GM12878 (cell line): Measurements from ENCODE around the gene RAPSN. TPM values are rescaled to one million over a fixed set of nuclear protein-coding genes. Genes with fewer than 3 reads are reported as not detected.

Source experiments
- ATF3 ChIP-seq: IDR thresholded peaks from 2 replicates; pipeline ENCODE4 v1.6.1; 2011; ENCODE audit warnings: low read depth, mild to moderate bottlenecking, low read length, moderate library complexity, borderline replicate concordance; ENCODE audit errors: extremely low read depth
- BACH1 ChIP-seq: fragments of 450-650 bp; IDR thresholded peaks from 2 replicates; pipeline ENCODE4 v1.6.1; 2017; ENCODE audit warnings: mild to moderate bottlenecking, borderline replicate concordance
- BCL11A ChIP-seq: IDR thresholded peaks from 2 replicates; pipeline ENCODE4 v1.6.1; 2011; ENCODE audit warnings: low read depth, low read length
- CHD4 ChIP-seq: fragments of 200-600 bp; sonication (generic); IDR thresholded peaks from 2 replicates; pipeline ENCODE4 v1.6.1; 2016; ENCODE audit warnings: mild to moderate bottlenecking
- CREM ChIP-seq: IDR thresholded peaks from 2 replicates; pipeline ENCODE4 v1.6.1; 2014; ENCODE audit warnings: antibody characterized with exemption, low read depth
- EED ChIP-seq: sonication (generic); IDR thresholded peaks from 2 replicates; pipeline ENCODE4 v1.6.1; 2016; ENCODE audit warnings: antibody characterized with exemption, low read depth
- EP300 ChIP-seq, 2 experiments: fragments of 150-350 bp in 1 of 2; IDR thresholded peaks; 2 replicates each; pipeline ENCODE4 v1.6.1; 2011 to 2012; ENCODE audit warnings: low read depth in 2 of 2, low read length in 2 of 2, borderline replicate concordance in 1 of 2, improper control_type of control experiment in 1 of 2, inconsistent platforms in 1 of 2; ENCODE audit not compliant: control insufficient read depth in 1 of 2
- ETV6 ChIP-seq, 2 experiments: fragments of 450-650 bp in 1 of 2; IDR thresholded peaks in 1 of 2; conservative IDR thresholded peaks in 1 of 2; 2 replicates each; pipeline ENCODE4 v1.6.1; 2014; ENCODE audit warnings: antibody characterized with exemption in 1 of 2, borderline replicate concordance in 1 of 2, low read depth in 1 of 2, mild to moderate bottlenecking in 1 of 2, moderate library complexity in 1 of 2
- IKZF1 ChIP-seq: fragments of 450-650 bp; conservative IDR thresholded peaks from 2 replicates; pipeline ENCODE4 v1.6.1; 2017; ENCODE audit warnings: antibody characterized with exemption, mild to moderate bottlenecking
- KAT2A ChIP-seq: conservative IDR thresholded peaks from 2 replicates; pipeline ENCODE4 v1.6.1; 2011; ENCODE audit warnings: low read depth, low read length; ENCODE audit not compliant: control insufficient read depth
- MEF2A ChIP-seq: IDR thresholded peaks from 2 replicates; pipeline ENCODE4 v1.6.1; 2011; ENCODE audit warnings: low read depth, mild to moderate bottlenecking, low read length, moderate library complexity; ENCODE audit not compliant: insufficient read depth
- MTA2 ChIP-seq: fragments of 450-650 bp; IDR thresholded peaks from 2 replicates; pipeline ENCODE4 v1.6.1; 2016; ENCODE audit warnings: low read depth, mild to moderate bottlenecking, moderate library complexity
- MYB ChIP-seq: fragments of 150-350 bp; IDR thresholded peaks from 2 replicates; pipeline ENCODE4 v1.6.1; 2014; ENCODE audit warnings: mild to moderate bottlenecking, low read depth, low read length, borderline replicate concordance
- NR2F1 ChIP-seq: fragments of 450-650 bp; conservative IDR thresholded peaks from 2 replicates; pipeline ENCODE4 v1.6.1; 2017; ENCODE audit warnings: mild to moderate bottlenecking
- PAX5 ChIP-seq: IDR thresholded peaks from 2 replicates; pipeline ENCODE4 v1.6.1; 2011; ENCODE audit warnings: low read depth, low read length, borderline replicate concordance
- PAX8 ChIP-seq: fragments of 450-650 bp; IDR thresholded peaks from 2 replicates; pipeline ENCODE4 v1.6.1; 2017; ENCODE audit warnings: mild to moderate bottlenecking, moderate library complexity
- PML ChIP-seq: IDR thresholded peaks from 2 replicates; pipeline ENCODE4 v1.6.1; 2012; ENCODE audit warnings: low read length, inconsistent platforms
- RBBP5 ChIP-seq: fragments of 200-600 bp; sonication (generic); conservative IDR thresholded peaks from 2 replicates; pipeline ENCODE4 v1.6.1; 2016
- RELA ChIP-seq: fragments of 450-650 bp; IDR thresholded peaks from 2 replicates; pipeline ENCODE4 v1.8.0; 2014; ENCODE audit warnings: borderline replicate concordance; ENCODE audit not compliant: partially characterized antibody
- RELB ChIP-seq: fragments of 450-650 bp; IDR thresholded peaks from 2 replicates; pipeline ENCODE4 v1.6.1; 2017; ENCODE audit warnings: low read depth, mild to moderate bottlenecking, moderate library complexity
- RFX5 ChIP-seq: IDR thresholded peaks from 2 replicates; pipeline ENCODE4 v1.6.1; 2011; ENCODE audit warnings: low read depth, low read length, improper control_type of control experiment
- SKIL ChIP-seq: fragments of 450-650 bp; IDR thresholded peaks from 2 replicates; pipeline ENCODE4 v1.6.1; 2017; ENCODE audit warnings: mild to moderate bottlenecking, low read depth, inconsistent platforms; ENCODE audit not compliant: poor library complexity, severe bottlenecking
- SMAD5 ChIP-seq: IDR thresholded peaks from 2 replicates; pipeline ENCODE4 v1.6.1; 2016; ENCODE audit warnings: antibody characterized with exemption, low read depth
- SREBF1 ChIP-seq: IDR thresholded peaks from 2 replicates; pipeline ENCODE4 v1.6.1; 2012; ENCODE audit warnings: mild to moderate bottlenecking, low read length
- STAT1 ChIP-seq: fragments of 450-650 bp; conservative IDR thresholded peaks from 2 replicates; pipeline ENCODE4 v1.6.1; 2014; ENCODE audit warnings: antibody characterized with exemption, mild to moderate bottlenecking
- SUPT20H ChIP-seq: IDR thresholded peaks from 2 replicates; pipeline ENCODE4 v1.6.1; 2011; ENCODE audit warnings: low read depth, mild to moderate bottlenecking, low read length, moderate library complexity, borderline replicate concordance; ENCODE audit not compliant: control insufficient read depth
- TCF3 ChIP-seq: IDR thresholded peaks from 2 replicates; pipeline ENCODE4 v1.6.1; 2012; ENCODE audit warnings: low read depth, mild to moderate bottlenecking, low read length, borderline replicate concordance; ENCODE audit not compliant: insufficient read depth
- polyA plus RNA-seq, 11 experiments: library from polyadenylated mRNA; depleted of rRNA in 4 of 11; unstranded in 6 of 11; stranded (reverse) in 5 of 11; fragments of >200 nt; fragmentation: Nextera tagmentation in 4 of 11; fragmentation: Illumina TruSeq in 1 of 11; extraction: Ambion mirVana in 4 of 11; extraction: Trizol in 1 of 11; gene quantifications; 1 replicate in 1 of 11; 2 replicates in 10 of 11; pipeline versions ENCODE4 v1.2.1 to v1.2.3, GENCODE V29; 2011 to 2016; ENCODE audit warnings: inconsistent platforms in 2 of 11, missing spikeins in 2 of 11, low read depth in 1 of 11
- total RNA-seq, 4 experiments: library from RNA; depleted of rRNA in 3 of 4; stranded (reverse); fragments of >200 nt in 3 of 4; fragmentation: Illumina TruSeq in 1 of 4; extraction: Trizol in 1 of 4; gene quantifications; 2 replicates each; pipeline versions ENCODE4 v1.2.1 to v1.2.3, GENCODE V29; 2013 to 2021

The RAPSN gene
- total and polyA plus RNA-seq, 10 of the 15 experiments (the other 5 are each of a cell fraction or from before 2014, with no cell fraction given) = 0.08 to 0.23 (median 0.14) TPM; not detected in 6

- no peak; the same call in 1 of the 2 replicates for TF ChIP-seq SREBF1
- TF ChIP-seq BACH1 = peak; percentile 42; the same call in 1 of the 2 replicates
- TF ChIP-seq NR2F1 = peak; percentile 14; the same call in 1 of the 2 replicates
- TF ChIP-seq BCL11A = no peak
- TF ChIP-seq TCF3 = peak; percentile 54; the same call in 1 of the 2 replicates
- no peak for TF ChIP-seq MYB
- TF ChIP-seq MTA2 = no peak
- peak; percentile 97 for TF ChIP-seq IKZF1
- no peak for TF ChIP-seq CHD4
- TF ChIP-seq PML = peak; percentile 82; the same call in 1 of the 2 replicates
- no peak for TF ChIP-seq KAT2A
- no peak for TF ChIP-seq ATF3
- TF ChIP-seq EED = no peak
- TF ChIP-seq CREM = 0 out of 2 replicates have a peak, but pooled peaks have one; percentile 68
- peak; percentile 93 for TF ChIP-seq SMAD5
- no peak for TF ChIP-seq PAX8
- TF ChIP-seq PAX5 = no peak; the same call in 1 of the 2 replicates
- 0 out of 2 replicates have a peak, but pooled peaks have one; percentile 45 for TF ChIP-seq MEF2A
- no peak for TF ChIP-seq RFX5
- TF ChIP-seq SUPT20H = no peak
- TF ChIP-seq RBBP5 = no peak
- peak; percentile 90 for TF ChIP-seq SKIL
- peak; percentile 99 for TF ChIP-seq RELB
- peak; percentile 91 for TF ChIP-seq STAT1
- TF ChIP-seq EP300 (IDR thresholded peaks at IDR 0.05; ENCODE audit: borderline replicate concordance in 1 of 2, control insufficient read depth in 1 of 2, low read depth in 2 of 2, low read length in 2 of 2) = peak in 1 of 2 experiments; percentile 99; a peak in 2 of 4 replicates
- no peak for TF ChIP-seq ETV6 (conservative IDR thresholded peaks at IDR 0.05 in 1 of 2, IDR thresholded peaks at IDR 0.05 in 1 of 2; ENCODE audit: borderline replicate concordance in 1 of 2, low read depth in 1 of 2)
- TF ChIP-seq RELA = peak; percentile 68
These were observed 22.6 kb downstream of the RAPSN start, which contains the start of gene PSMC3 (continued) for GRCh38 chr11:47426062-47426956.
